Measurements from ENCODE around the gene HTN1.

The HTN1 gene

GRCh38 chr4:70099206-70099605, 49.0 kb downstream of the HTN1 start:
- Mint-ChIP-seq H3K4me3 (no peak overlapping the region), H3K27ac (no peak overlapping the region), H3K27me3 (no peaks in the 10 kb centered on the region), H3K4me1 (no peaks in the 10 kb centered on the region), H3K36me3 (no peaks in the 10 kb centered on the region), H3K9me3 (no peaks in the 10 kb centered on the region)
- DNase-seq = no peak
- CTCF ChIA-PET = no interaction called here

Measured in activated naive CD4-positive, alpha-beta T cell treated with anti-CD3 and anti-CD28 coated beads, Interleukin-2, amount 10 ng/mL, durations not matched to agents 7 days and 5 days (primary cell).